ENCODE results near the gene TIMP3. TPM values are rescaled to one million over a fixed set of nuclear protein-coding genes. Genes with fewer than 3 reads are reported as not detected.

The TIMP3 gene
- total RNA-seq, 2 donors from 2014 or later, result 6.3 to 17.1 TPM

DNA sequence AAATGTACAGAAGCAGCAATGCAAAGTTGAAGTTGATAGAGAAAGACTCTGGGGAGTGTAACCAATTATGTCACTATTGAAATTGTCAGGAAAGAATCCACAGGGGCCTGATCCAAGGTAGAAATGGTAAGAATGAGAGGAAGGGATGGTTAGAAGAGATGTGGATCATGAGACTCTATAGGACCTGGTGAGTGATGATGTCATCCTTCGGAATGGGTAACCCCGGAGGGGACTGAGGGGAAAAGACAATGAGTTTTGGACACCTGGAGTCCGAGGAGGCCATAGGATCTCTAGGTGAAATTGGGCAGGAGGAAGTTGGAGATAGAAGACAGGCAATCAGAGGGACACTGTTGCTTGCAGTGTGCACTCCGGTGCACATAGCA, 6.3 kb upstream of the TIMP3 start:
- no peaks in the 10 kb centered on the region for H3K36me3 ChIP-seq (ENCODE audit: control insufficient read depth, insufficient read depth, low read length)
- no peak overlapping the region for H3K4me3 Mint-ChIP-seq

DNA sequence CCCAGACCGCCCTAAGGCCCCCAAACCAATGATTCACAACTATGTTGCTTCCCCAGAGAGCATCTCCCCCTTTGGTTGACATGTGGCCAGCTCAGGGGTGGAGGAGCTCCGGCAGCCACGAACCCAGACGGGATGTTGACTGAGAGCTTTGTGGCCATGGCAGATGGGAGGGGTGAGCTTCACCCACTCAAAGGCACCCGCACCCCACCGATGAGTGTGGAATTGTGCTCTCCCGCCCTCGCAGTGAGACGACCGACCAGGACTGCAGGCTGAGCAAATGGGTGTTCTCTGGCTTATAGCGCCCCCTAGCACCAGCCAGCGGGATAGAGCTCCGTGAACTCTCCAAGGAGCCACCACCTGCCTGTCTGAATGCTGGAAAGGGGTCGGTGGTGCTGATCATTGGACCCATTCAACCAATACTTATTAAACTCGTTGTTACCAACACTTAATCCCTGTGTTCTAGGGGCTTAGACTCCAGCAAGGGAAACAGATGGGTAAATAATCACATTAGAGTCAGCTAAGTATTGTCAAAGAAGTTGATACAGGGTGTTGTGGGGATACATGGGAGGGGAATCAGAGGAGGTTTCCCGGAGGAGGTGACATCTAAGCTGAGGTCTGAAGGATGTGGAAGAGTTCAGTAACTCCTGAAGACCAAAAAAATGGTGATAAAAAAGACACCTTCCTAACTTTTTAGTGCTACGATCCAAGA, 4.5 kb upstream of the TIMP3 start:
- Histone ChIP-seq H3K9ac (ENCODE audit: extremely low read depth, low read length, poor library complexity, severe bottlenecking) (no peak overlapping the region), H3K27me3 (ENCODE audit: control insufficient read depth, insufficient read depth, low read length, poor library complexity, severe bottlenecking) (no peaks in the 10 kb centered on the region), H3K36me3 (ENCODE audit: control insufficient read depth, insufficient read depth, low read length) (no peaks in the 10 kb centered on the region), H3K27ac (ENCODE audit: low read depth, low read length) (no peak overlapping the region), H3K4me3 (ENCODE audit: low read length) (no peak overlapping the region), H3K4me1 (ENCODE audit: control insufficient read depth, insufficient read depth, low read length) (peaks cover 7% of the 10 kb centered on the region), H3K9me3 (ENCODE audit: control insufficient read depth, low read length) (no peaks in the 10 kb centered on the region)
- H3K4me1 Mint-ChIP-seq, result peaks cover 25% of the 10 kb centered on the region
- H3K27ac Mint-ChIP-seq, result no peak overlapping the region
- H3K36me3 Mint-ChIP-seq (ENCODE audit: low read depth), result no peaks in the 10 kb centered on the region
- H3K4me3 Mint-ChIP-seq, result no peak overlapping the region
- WGBS, 2 experiments (ENCODE audit: insufficient coverage in 1 of 2, insufficient read length in 1 of 2), result 39 to 55% methylated on average over 6 to 16 of the region's 17 CpGs
- H3K27me3 Mint-ChIP-seq (ENCODE audit: insufficient read depth), result peaks cover 10% of the 10 kb centered on the region
- no peaks in the 10 kb centered on the region for H3K9me3 Mint-ChIP-seq
- peak; percentile 87 for DNase-seq
- TF ChIP-seq, protein P1, sequence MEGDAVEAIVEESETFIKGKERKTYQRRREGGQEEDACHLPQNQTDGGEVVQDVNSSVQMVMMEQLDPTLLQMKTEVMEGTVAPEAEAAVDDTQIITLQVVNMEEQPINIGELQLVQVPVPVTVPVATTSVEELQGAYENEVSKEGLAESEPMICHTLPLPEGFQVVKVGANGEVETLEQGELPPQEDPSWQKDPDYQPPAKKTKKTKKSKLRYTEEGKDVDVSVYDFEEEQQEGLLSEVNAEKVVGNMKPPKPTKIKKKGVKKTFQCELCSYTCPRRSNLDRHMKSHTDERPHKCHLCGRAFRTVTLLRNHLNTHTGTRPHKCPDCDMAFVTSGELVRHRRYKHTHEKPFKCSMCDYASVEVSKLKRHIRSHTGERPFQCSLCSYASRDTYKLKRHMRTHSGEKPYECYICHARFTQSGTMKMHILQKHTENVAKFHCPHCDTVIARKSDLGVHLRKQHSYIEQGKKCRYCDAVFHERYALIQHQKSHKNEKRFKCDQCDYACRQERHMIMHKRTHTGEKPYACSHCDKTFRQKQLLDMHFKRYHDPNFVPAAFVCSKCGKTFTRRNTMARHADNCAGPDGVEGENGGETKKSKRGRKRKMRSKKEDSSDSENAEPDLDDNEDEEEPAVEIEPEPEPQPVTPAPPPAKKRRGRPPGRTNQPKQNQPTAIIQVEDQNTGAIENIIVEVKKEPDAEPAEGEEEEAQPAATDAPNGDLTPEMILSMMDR (conservative IDR thresholded peaks at IDR 0.05), result peak; percentile 94

More for the DNA sequence above, 6.3 kb upstream of the TIMP3 start:
- Histone ChIP-seq H3K9ac (ENCODE audit: extremely low read depth, low read length, poor library complexity, severe bottlenecking) (no peak overlapping the region), H3K27me3 (ENCODE audit: control insufficient read depth, insufficient read depth, low read length, poor library complexity, severe bottlenecking) (no peaks in the 10 kb centered on the region), H3K27ac (ENCODE audit: low read depth, low read length) (no peak overlapping the region), H3K9me3 (ENCODE audit: control insufficient read depth, low read length) (no peaks in the 10 kb centered on the region), H3K4me1 (ENCODE audit: control insufficient read depth, insufficient read depth, low read length) (peaks cover 7% of the 10 kb centered on the region), H3K4me3 (ENCODE audit: low read length) (no peak overlapping the region)
- no peaks in the 10 kb centered on the region for H3K36me3 Mint-ChIP-seq (ENCODE audit: low read depth)
- H3K27me3 Mint-ChIP-seq (ENCODE audit: insufficient read depth), result peaks cover 5% of the 10 kb centered on the region
- H3K4me1 Mint-ChIP-seq, result peaks cover 25% of the 10 kb centered on the region
- no peak for DNase-seq
- WGBS, 2 experiments (ENCODE audit: insufficient coverage in 1 of 2, insufficient read length in 1 of 2), result 88 to 95% methylated on average over 4 of the region's 4 CpGs
- no peak overlapping the region for H3K27ac Mint-ChIP-seq
- TF ChIP-seq, protein P1 (conservative IDR thresholded peaks at IDR 0.05), result no peak
- H3K9me3 Mint-ChIP-seq, result no peaks in the 10 kb centered on the region

DNA sequence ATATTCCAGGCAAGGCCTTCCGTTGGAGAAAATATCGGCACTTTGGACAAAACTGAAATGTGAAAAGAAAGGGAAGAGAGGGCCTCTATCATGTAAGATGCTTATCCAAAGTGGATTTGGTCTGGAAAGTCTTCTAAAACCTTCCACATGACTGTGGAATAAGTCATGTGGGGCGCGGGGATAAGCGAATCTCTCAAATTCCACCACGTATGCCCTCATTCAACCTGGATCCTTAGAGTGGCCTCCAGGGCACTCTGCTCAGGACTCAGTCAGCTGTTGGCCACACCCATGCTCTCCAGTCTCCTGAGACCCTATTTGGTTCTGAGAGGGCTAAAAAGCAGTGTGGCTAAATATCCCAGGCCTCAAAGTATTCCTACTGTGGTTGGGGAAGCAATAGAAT, 2.0 kb upstream of the TIMP3 start:
- H3K27ac Mint-ChIP-seq, result no peak overlapping the region
- no peaks in the 10 kb centered on the region for H3K27me3 ChIP-seq (ENCODE audit: control insufficient read depth, insufficient read depth, low read length, poor library complexity, severe bottlenecking)
- TF ChIP-seq, protein P1 (conservative IDR thresholded peaks at IDR 0.05), result no peak
- no peaks in the 10 kb centered on the region for H3K36me3 ChIP-seq (ENCODE audit: control insufficient read depth, insufficient read depth, low read length)
- no peak for DNase-seq
- no peak overlapping the region for H3K27ac ChIP-seq (ENCODE audit: low read depth, low read length)
- H3K4me1 ChIP-seq (ENCODE audit: control insufficient read depth, insufficient read depth, low read length), result peaks cover 9% of the 10 kb centered on the region
- H3K9me3 Mint-ChIP-seq, result no peaks in the 10 kb centered on the region
- no peaks in the 10 kb centered on the region for H3K9me3 ChIP-seq (ENCODE audit: control insufficient read depth, low read length)
- H3K36me3 Mint-ChIP-seq (ENCODE audit: low read depth), result no peaks in the 10 kb centered on the region
- H3K4me1 Mint-ChIP-seq, result peaks cover 45% of the 10 kb centered on the region
- no peak overlapping the region for H3K4me3 Mint-ChIP-seq
- no peak overlapping the region for H3K4me3 ChIP-seq (ENCODE audit: low read length)
- 91 to 100% methylated on average over 1 to 6 of the region's 6 CpGs for WGBS, 2 experiments (ENCODE audit: insufficient coverage in 1 of 2, insufficient read length in 1 of 2)
- H3K9ac ChIP-seq (ENCODE audit: extremely low read depth, low read length, poor library complexity, severe bottlenecking), result no peak overlapping the region
- peaks cover 19% of the 10 kb centered on the region for H3K27me3 Mint-ChIP-seq (ENCODE audit: insufficient read depth)
